COLO668 (cell line): ENCODE measurements around the gene METAP2.

Source experiments
- DNase-seq: peaks from one replicate; lab custom pipeline; 2025; ENCODE audit not compliant: unreplicated experiment; lab: John Stamatoyannopoulos, UW

Gene METAP2

GRCh38 chr12:95509300-95509699 is 35.3 kb downstream of the METAP2 start:
- no peak for DNase-seq

GRCh38 chr12:95511977-95512376 is 38.0 kb downstream of the METAP2 start:
- no peak for DNase-seq

GRCh38 chr12:95513599-95513998 is 39.6 kb downstream of the METAP2 start:
- no peak for DNase-seq

DNA sequence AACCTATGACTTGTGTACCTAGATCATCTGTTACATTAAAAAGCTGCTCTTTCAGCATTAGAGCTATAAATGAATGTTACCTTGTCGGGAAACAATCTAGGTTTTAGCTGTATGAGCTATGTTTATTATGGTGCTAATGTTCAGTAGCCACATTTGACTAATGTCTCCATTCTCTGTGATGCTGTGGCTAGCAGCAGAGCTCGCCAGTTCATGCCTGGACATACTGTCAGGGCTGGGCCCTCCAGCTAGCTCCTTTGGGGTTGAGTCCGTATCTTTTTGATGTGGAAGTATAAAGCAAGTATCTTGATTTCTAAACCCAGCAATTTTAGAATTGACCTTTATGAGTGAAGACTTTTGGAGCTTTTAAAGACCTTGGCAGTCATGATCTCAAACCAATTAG is 41.2 kb downstream of the METAP2 start:
- DNase-seq, result no peak

DNA sequence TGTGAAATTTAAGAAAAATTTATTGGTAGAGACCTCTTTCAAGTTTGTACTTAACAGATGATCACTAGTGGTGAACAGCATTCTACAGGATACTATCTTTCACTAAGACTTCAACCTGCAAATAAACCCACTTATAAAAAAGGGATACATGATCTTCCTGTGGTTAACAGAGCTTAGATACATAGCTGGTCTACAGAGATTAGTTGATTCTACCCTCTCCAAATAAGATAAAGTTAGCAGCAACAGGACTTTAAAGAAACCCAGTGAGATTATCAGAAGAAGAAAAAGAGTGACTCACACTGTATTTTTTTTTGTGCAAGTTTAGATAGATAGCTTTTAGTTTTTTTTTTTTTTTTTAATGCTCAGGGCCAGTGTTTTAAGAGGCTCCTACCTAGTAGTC is 42.8 kb downstream of the METAP2 start:
- DNase-seq, result no peak

DNA sequence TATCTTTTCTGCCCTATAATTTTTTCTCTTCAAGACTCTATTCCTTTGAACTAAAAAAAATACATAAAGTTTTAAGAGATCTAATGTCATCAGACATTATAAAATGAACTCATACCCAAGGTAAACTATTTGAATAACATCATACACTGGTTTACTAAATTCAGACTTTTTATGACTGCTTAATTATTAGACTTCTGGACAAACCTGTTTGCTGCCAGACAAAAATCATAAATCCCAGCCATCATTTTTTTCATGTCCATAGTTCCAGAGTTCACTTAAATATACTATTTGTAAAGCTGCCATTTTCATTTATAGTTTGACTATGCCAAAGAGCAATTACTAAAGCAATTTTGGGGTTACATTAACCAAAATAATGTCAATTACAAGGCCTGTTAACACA is 43.3 kb downstream of the METAP2 start:
- no peak for DNase-seq

- DNase-seq, result no peak
These were observed 45.0 kb downstream of the METAP2 start for GRCh38 chr12:95518944-95519343.

GRCh38 chr12:95520816-95521215 is 46.9 kb downstream of the METAP2 start:
- no peak for DNase-seq

GRCh38 chr12:95522692-95523091 is 48.7 kb downstream of the METAP2 start:
- no peak for DNase-seq

DNA sequence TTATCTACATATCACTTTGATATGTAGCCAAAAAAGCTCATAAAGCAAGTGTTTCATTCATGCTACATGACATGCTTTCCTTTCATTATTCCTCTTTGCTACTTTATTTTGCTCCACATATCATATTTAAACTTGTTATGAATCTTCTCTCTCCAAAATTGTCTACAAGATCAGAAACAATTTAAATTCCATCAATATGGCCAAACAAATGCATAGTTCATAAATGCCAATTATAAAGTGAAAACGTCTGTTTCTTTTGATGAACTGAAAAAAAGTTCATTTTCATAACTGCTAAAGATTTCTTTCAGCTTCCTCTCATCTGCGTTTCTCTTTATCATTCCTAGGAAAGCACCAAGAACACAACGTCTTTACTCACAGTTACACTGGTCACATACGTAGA is 54.5 kb downstream of the METAP2 start:
- DNase-seq, result no peak

- DNase-seq, result no peak
These were observed 55.8 kb downstream of the METAP2 start for GRCh38 chr12:95529693-95530225.

DNA sequence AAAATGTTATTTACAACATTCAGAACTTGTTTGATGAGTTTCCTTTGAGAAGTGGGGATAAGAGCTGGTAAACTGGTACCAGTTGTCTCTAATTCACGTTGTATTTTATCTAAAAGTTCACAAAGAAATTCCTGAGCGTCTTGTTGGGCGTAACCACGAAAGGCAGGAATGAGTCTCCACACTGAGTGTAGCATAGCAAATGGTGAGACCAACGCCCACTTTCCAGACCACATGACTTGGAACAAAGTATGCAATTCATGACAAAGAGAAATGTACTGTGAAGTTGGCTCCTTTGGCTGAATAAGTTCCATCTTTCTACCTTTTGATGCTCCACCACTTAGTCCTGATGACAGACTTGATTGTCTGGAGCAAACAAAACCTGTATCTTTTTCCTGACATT is 58.9 kb downstream of the METAP2 start:
- no peak for DNase-seq

- DNase-seq, result no peak
These were observed 60.0 kb downstream of the METAP2 start for GRCh38 chr12:95533985-95534384.

- no peak for DNase-seq
These were observed 64.1 kb downstream of the METAP2 start for GRCh38 chr12:95538006-95538405.

GRCh38 chr12:95538656-95539055 is 64.7 kb downstream of the METAP2 start:
- DNase-seq, result no peak

GRCh38 chr12:95541436-95541835 is 67.5 kb downstream of the METAP2 start:
- no peak for DNase-seq

GRCh38 chr12:95543305-95543704 is 69.4 kb downstream of the METAP2 start:
- no peak for DNase-seq

GRCh38 chr12:95544756-95545155 is 70.8 kb downstream of the METAP2 start:
- no peak for DNase-seq

- DNase-seq, result no peak
These were observed 71.4 kb downstream of the METAP2 start for GRCh38 chr12:95545303-95545702.

- DNase-seq, result no peak
These were observed 72.0 kb downstream of the METAP2 start for GRCh38 chr12:95545731-95546490.

DNA sequence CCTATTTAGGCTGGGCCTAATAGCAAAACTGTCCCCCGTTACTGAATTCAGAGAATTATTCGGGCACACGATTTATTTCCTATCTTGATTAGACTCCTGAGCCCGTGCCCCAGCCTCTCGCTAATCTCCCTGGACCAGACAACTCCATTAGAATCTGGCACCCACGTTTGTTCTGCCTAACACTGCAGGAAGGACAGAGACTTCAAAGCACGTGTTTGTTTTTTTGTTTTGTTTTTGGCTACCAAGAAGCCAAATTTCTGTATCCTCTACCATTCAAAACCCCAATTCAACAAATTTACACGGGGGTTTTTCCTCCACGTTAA is 72.5 kb downstream of the METAP2 start:
- no peak for DNase-seq

DNA sequence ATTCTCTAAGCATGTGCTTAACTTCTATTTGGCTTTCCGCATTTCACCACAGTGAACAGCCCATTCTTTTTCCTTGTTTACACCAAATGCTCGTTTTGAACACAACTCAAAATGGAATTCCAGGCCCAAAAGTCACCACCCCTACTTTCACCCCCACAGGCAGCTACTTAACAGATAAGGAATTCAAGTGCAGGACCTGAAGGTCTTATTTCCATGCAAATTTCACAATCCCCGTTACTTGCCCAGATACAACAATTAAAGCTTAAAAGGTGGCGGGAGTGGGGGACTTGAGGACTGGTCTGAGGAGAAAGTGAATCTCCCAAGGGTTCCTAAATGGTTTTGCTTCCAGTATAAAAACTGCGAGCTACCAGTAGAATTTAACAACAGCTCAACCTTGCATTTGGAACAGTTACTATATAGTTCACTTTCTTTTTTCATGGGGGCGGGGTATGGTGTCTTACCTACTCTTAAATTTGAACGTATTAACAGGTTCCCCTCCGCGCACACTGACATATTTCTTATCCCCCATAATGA is 73.6 kb downstream of the METAP2 start:
- DNase-seq, result no peak

DNA sequence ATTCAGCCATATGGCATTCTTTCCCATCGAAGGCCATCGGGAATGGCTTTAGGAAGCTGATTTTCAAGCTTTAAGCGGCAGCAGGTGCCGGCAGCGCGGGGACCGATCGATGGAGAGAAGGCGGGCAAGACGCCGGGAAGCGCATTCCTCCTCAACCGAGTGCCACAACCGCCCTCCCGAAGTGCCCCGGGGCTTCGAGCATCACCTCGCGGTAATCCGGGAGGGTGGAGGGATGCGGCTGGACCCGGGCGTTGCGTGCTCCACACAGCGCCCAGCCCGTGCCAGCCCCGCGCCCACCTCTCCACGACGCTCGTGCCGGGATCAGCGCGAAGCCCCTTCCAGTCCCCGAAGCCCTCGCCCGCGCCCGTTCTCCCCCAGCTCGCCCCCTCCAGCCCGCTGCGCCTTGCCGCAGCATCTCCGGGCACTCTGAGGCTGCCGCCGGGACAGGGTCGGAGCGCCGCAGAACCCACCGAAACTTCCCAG is 74.1 kb downstream of the METAP2 start:
- DNase-seq, result peak; percentile 66
